Right lobe of liver (tissue), 6 donors: ENCODE data around the gene ZFP62. TPM values are rescaled to one million over a fixed set of nuclear protein-coding genes. Genes with fewer than 3 reads are reported as not detected.

Source experiments
- ATAC-seq, 4 donors: fragments of 200-7000 bp; cut with Tn5 transposase; one replicate each; pipeline ENCODE4 v1.9.1; 2020; ENCODE audit warnings: mild to moderate bottlenecking in 4 of 4, moderate library complexity in 4 of 4
- DNase-seq, 3 donors: peaks; one replicate each; pipeline ENCODE4 v3.0.0-alpha.2; 2020
- H3K27ac ChIP-seq, 3 donors: fragments of 200-600 bp; one replicate each; pipeline ENCODE4 v1.8.0; 2022
- H3K27me3 ChIP-seq, 2 donors: fragments of 200-600 bp; one replicate each; pipeline ENCODE4 v1.8.0; 2022
- H3K36me3 ChIP-seq, 4 donors: fragments of 200-600 bp; sonication (generic) in 1 of 4; one replicate each; pipeline versions ENCODE4 v1.5.1 to v1.8.0; 2017 to 2022; ENCODE audit warnings: control low read depth in 1 of 4
- H3K4me1 ChIP-seq, 4 donors: fragments of 200-600 bp; sonication (generic) in 1 of 4; one replicate each; pipeline versions ENCODE4 v1.5.1 to v1.8.0; 2017 to 2022; ENCODE audit warnings: control low read depth in 1 of 4
- H3K4me3 ChIP-seq, 3 donors: fragments of 200-600 bp; one replicate each; pipeline ENCODE4 v1.8.0; 2022
- H3K9me3 ChIP-seq, 4 donors: fragments of 200-600 bp; sonication (generic) in 1 of 4; one replicate each; pipeline versions ENCODE4 v1.5.1 to v1.8.0; 2017 to 2022; ENCODE audit warnings: control low read depth in 1 of 4
- CTCF ChIP-seq, 4 donors: fragments of 200-600 bp in 3 of 4; fragments of 450-650 bp in 1 of 4; IDR thresholded peaks; one replicate each; pipeline versions ENCODE4 v1.5.1 to v1.8.0; 2016 to 2022; ENCODE audit warnings: antibody characterized with exemption in 4 of 4, mild to moderate bottlenecking in 2 of 4
- POLR2A ChIP-seq: fragments of 450-650 bp; IDR thresholded peaks from one replicate; pipeline ENCODE4 v1.6.1; 2017; ENCODE audit warnings: antibody characterized with exemption, mild to moderate bottlenecking
- WGBS: methylation state at CpG from one replicate; pipeline ENCODE4 v1.1.6; 2018; ENCODE audit warnings: low coverage, low lambda C conversion rate; ENCODE audit not compliant: insufficient coverage; ENCODE audit errors: missing lambda C conversion rate; 5-methylcytosine and 5-hydroxymethylcytosine counted together
- intact Hi-C, 2 donors: fragments of 100-400 bp; cut with DNase I; formaldehyde crosslinking; loops; one replicate each; pipeline versions ENCODE4 v1.11.2 to v1.14.1; 2022
- total RNA-seq, 6 experiments: library from RNA; depleted of rRNA in 2 of 6; stranded (reverse); fragments of >200 nt in 2 of 6; fragmentation: NEBNext Ultra II Directional in 3 of 6; extraction: Animal tissue kit (Norgen Biotek cat#: 25700) in 3 of 6; gene quantifications; one replicate each; pipeline versions ENCODE4 v1.1.0 to v1.2.4, GENCODE V29; 2016 to 2023
- donor health status: DM: no; HTN: yes; CAD: no.
- donor health status: DM: no; HTN: no; CAD: no.
- donor health status: DM: no; HTN: no; CAD: no.
- donor health status: DM: no; HTN: yes; CAD: no.
- donor health status: DM: no; HTN: yes; CAD: no.

ZFP62 gene
- total RNA-seq, 6 experiments from 2014 or later = 3.6 to 9.0 (median 6.0) TPM

GRCh38 chr5:180874804-180875582, 13.9 kb upstream of the ZFP62 start:
- intact Hi-C loops = no loop called here
- Histone ChIP-seq H3K9me3 (no peaks in the 10 kb centered on the region), H3K27me3 (no peaks in the 10 kb centered on the region), H3K4me1 (no peaks in the 10 kb centered on the region), H3K36me3 (no peaks in the 10 kb centered on the region), H3K4me3 (no peak overlapping the region), H3K27ac (no peak overlapping the region)
- TF ChIP-seq CTCF (IDR thresholded peaks at IDR 0.05) = no peak
- TF ChIP-seq POLR2A = no peak
- no peak for DNase-seq
- ATAC-seq = no peak
- WGBS = 51% methylated on average over 12 of the region's 12 CpGs

- ATAC-seq (peak; percentile 38 to 76 (median 58)), DNase-seq (no peak)
- no peaks in the 10 kb centered on the region for H3K4me1 ChIP-seq
- H3K27ac ChIP-seq = no peak overlapping the region
- no peaks in the 10 kb centered on the region for H3K27me3 ChIP-seq
- TF ChIP-seq POLR2A (no peak), CTCF (IDR thresholded peaks at IDR 0.05) (no peak)
- intact Hi-C loops = no loop called here
- WGBS = 60% methylated on average over 7 of the region's 13 CpGs
- H3K4me3 ChIP-seq = no peak overlapping the region
- no peaks in the 10 kb centered on the region for H3K9me3 ChIP-seq
- no peaks in the 10 kb centered on the region for H3K36me3 ChIP-seq
Measured at GRCh38 chr5:180873615-180874520, 12.8 kb upstream of the ZFP62 start.

- TF ChIP-seq POLR2A = no peak
- no peak for TF ChIP-seq CTCF (IDR thresholded peaks at IDR 0.05)
- no peak overlapping the region for H3K4me3 ChIP-seq
Measured at GRCh38 chr5:180872419-180872818, 11.3 kb upstream of the ZFP62 start.

GRCh38 chr5:180870276-180871068, 9.4 kb upstream of the ZFP62 start:
- DNase-seq = no peak
- Histone ChIP-seq H3K9me3 (no peaks in the 10 kb centered on the region), H3K27ac (no peak overlapping the region), H3K36me3 (no peaks in the 10 kb centered on the region), H3K4me1 (no peaks in the 10 kb centered on the region), H3K4me3 (no peak overlapping the region), H3K27me3 (no peaks in the 10 kb centered on the region)
- no peak for TF ChIP-seq CTCF (IDR thresholded peaks at IDR 0.05)
- TF ChIP-seq POLR2A = no peak
- ATAC-seq = no peak
- intact Hi-C loops = no loop called here
- 68% methylated on average over 12 of the region's 16 CpGs for WGBS

More at GRCh38 chr5:180872419-180872818, 11.3 kb upstream of the ZFP62 start:
- DNase-seq = no peak
- H3K9me3 ChIP-seq = no peaks in the 10 kb centered on the region
- intact Hi-C loops = no loop called here
- H3K4me1 ChIP-seq = no peaks in the 10 kb centered on the region
- H3K36me3 ChIP-seq = no peaks in the 10 kb centered on the region
- WGBS = 67% methylated on average over 3 of the region's 9 CpGs
- ATAC-seq = no peak
- H3K27ac ChIP-seq = no peak overlapping the region
- no peaks in the 10 kb centered on the region for H3K27me3 ChIP-seq
